Skeletal muscle satellite cell (primary cell): ENCODE results near the gene ASTE1.
"Not testable (repeated sequence)": the region's sequence is repeated elsewhere in the genome, so short reads cannot be mapped to it uniquely, and the experiment has no call there.

Experiments
- H3K27me3 ChIP-seq: 2 replicates; pipeline ENCODE4 v1.7.0; 2013; ENCODE audit warnings: low read length; ENCODE audit not compliant: control insufficient read depth, insufficient read depth
- H3K36me3 ChIP-seq: 2 replicates; pipeline ENCODE4 v1.7.0; 2013; ENCODE audit warnings: mild to moderate bottlenecking, control low read depth, low read length; ENCODE audit not compliant: insufficient read depth
- H3K4me1 ChIP-seq: 2 replicates; pipeline ENCODE4 v1.7.0; 2013; ENCODE audit warnings: low read length; ENCODE audit not compliant: control insufficient read depth, insufficient read depth
- H3K4me2 ChIP-seq: 2 replicates; pipeline ENCODE4 v1.7.0; 2013; ENCODE audit warnings: mild to moderate bottlenecking, low read length
- H3K4me3 ChIP-seq: 2 replicates; pipeline ENCODE4 v1.7.0; 2013; ENCODE audit warnings: low read length
- H3K9ac ChIP-seq: 2 replicates; pipeline ENCODE4 v1.7.0; 2013; ENCODE audit warnings: mild to moderate bottlenecking, low read depth, low read length, moderate library complexity
- H3K9me3 ChIP-seq: replicated peaks from 2 replicates; pipeline ENCODE4 v1.7.0; 2013; ENCODE audit warnings: mild to moderate bottlenecking, control low read depth, low read length

ASTE1 gene

GRCh38 chr3:130973406-130973805 lies 53.2 kb downstream of the ASTE1 start:
- H3K4me1 ChIP-seq: peaks cover 6% of the 10 kb centered on the region
- peaks cover 43% of the 10 kb centered on the region for H3K36me3 ChIP-seq
- no peak overlapping the region for H3K9ac ChIP-seq
- no peaks in the 10 kb centered on the region for H3K27me3 ChIP-seq
- H3K4me2 ChIP-seq: no peak overlapping the region
- H3K4me3 ChIP-seq: no peak overlapping the region
- H3K9me3 ChIP-seq: no peaks in the 10 kb centered on the region

- not testable (repeated sequence) for H3K9ac ChIP-seq, H3K4me2 ChIP-seq, H3K4me3 ChIP-seq, H3K9me3 ChIP-seq, H3K27me3 ChIP-seq
- H3K4me1 ChIP-seq: peaks cover 14% of the 10 kb centered on the region
- peaks cover 43% of the 10 kb centered on the region for H3K36me3 ChIP-seq
Observed at GRCh38 chr3:130972592-130972991, 54.0 kb downstream of the ASTE1 start.

- peaks cover 47% of the 10 kb centered on the region for H3K36me3 ChIP-seq
- no peaks in the 10 kb centered on the region for H3K27me3 ChIP-seq
- H3K9me3 ChIP-seq: no peaks in the 10 kb centered on the region
- H3K4me1 ChIP-seq: peaks cover 15% of the 10 kb centered on the region
- H3K4me2 ChIP-seq: no peak overlapping the region
- no peak overlapping the region for H3K4me3 ChIP-seq
- no peak overlapping the region for H3K9ac ChIP-seq
Observed at GRCh38 chr3:130971208-130971607, 55.4 kb downstream of the ASTE1 start.

GRCh38 chr3:130969621-130970020 lies 57.0 kb downstream of the ASTE1 start:
- no peak overlapping the region for H3K4me2 ChIP-seq
- H3K4me3 ChIP-seq: no peak overlapping the region
- no peak overlapping the region for H3K9ac ChIP-seq
- no peaks in the 10 kb centered on the region for H3K9me3 ChIP-seq
- no peaks in the 10 kb centered on the region for H3K27me3 ChIP-seq
- peaks cover 53% of the 10 kb centered on the region for H3K36me3 ChIP-seq
- H3K4me1 ChIP-seq: peaks cover 15% of the 10 kb centered on the region

DNA sequence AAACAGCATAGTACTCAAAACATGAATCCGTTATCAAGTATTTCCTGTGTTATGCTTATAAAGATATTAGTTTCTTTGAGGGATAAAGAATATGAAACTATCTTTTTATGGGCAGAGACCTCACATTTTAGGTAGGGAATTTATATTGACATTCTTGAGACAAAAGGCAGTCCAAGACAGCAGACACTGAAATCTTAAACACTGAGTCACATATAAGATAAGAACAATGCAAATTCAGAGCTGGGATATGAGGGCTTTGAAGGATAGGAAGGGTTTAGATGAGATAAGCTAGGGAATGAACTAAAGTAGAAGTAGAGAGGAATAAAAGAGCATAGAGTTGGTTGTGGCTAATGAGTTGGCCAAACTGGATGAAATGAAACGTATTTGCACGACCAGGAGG lies 58.4 kb downstream of the ASTE1 start:
- Histone ChIP-seq H3K36me3 (peaks cover 51% of the 10 kb centered on the region), H3K9me3 (no peaks in the 10 kb centered on the region), H3K4me3 (no peak overlapping the region), H3K9ac (peak overlapping the region; percentile 6), H3K4me1 (peaks cover 26% of the 10 kb centered on the region), H3K27me3 (no peaks in the 10 kb centered on the region), H3K4me2 (no peak overlapping the region)

GRCh38 chr3:130967281-130967680 lies 59.3 kb downstream of the ASTE1 start:
- peaks cover 27% of the 10 kb centered on the region for H3K4me1 ChIP-seq
- H3K9me3 ChIP-seq: no peaks in the 10 kb centered on the region
- H3K36me3 ChIP-seq: peaks cover 54% of the 10 kb centered on the region
- no peak overlapping the region for H3K4me3 ChIP-seq
- no peak overlapping the region for H3K4me2 ChIP-seq
- no peak overlapping the region for H3K9ac ChIP-seq
- H3K27me3 ChIP-seq: no peaks in the 10 kb centered on the region

- peaks cover 23% of the 10 kb centered on the region for H3K4me1 ChIP-seq
- H3K4me3 ChIP-seq: no peak overlapping the region
- H3K9ac ChIP-seq: no peak overlapping the region
- H3K4me2 ChIP-seq: no peak overlapping the region
- no peaks in the 10 kb centered on the region for H3K27me3 ChIP-seq
- H3K9me3 ChIP-seq: no peaks in the 10 kb centered on the region
- H3K36me3 ChIP-seq: peaks cover 59% of the 10 kb centered on the region
Observed at GRCh38 chr3:130963878-130964277, 62.7 kb downstream of the ASTE1 start.
